Loucy (cell line): ENCODE data around the gene RS1.

ENCODE experiments used
- H2AFZ ChIP-seq: fragments of 200-600 bp; sonication (generic); 2 replicates; pipeline ENCODE4 v1.6.0; 2016; ENCODE audit warnings: antibody characterized with exemption, mild to moderate bottlenecking, low read length, moderate library complexity
- H3F3A ChIP-seq: fragments of 200-600 bp; 2 replicates; pipeline ENCODE4 v1.6.0; 2016; ENCODE audit warnings: antibody characterized with exemption, low read depth, mild to moderate bottlenecking
- H3K27me3 ChIP-seq: fragments of 200-600 bp; sonication (generic); 2 replicates; pipeline ENCODE4 v1.6.1; 2014; ENCODE audit warnings: low read length, mild to moderate bottlenecking; ENCODE audit not compliant: insufficient read depth, poor library complexity, severe bottlenecking
- H3K36me3 ChIP-seq: fragments of 200-600 bp; sonication (generic); 2 replicates; pipeline ENCODE4 v1.6.1; 2016; ENCODE audit warnings: low read length; ENCODE audit not compliant: insufficient read depth
- H3K4me1 ChIP-seq: fragments of 200-600 bp; sonication (generic); 2 replicates; pipeline ENCODE4 v1.5.1; 2014; ENCODE audit warnings: low read length, mild to moderate bottlenecking; ENCODE audit not compliant: insufficient read depth, poor library complexity, severe bottlenecking
- H3K4me2 ChIP-seq: fragments of 200-600 bp; sonication (generic); 2 replicates; pipeline ENCODE4 v1.6.0; 2014; ENCODE audit warnings: antibody characterized with exemption, low read length, low read depth, mild to moderate bottlenecking; ENCODE audit not compliant: poor library complexity, severe bottlenecking
- H3K4me3 ChIP-seq: fragments of 200-600 bp; sonication (generic); 2 replicates; pipeline ENCODE4 v1.5.1; 2014; ENCODE audit warnings: low read length, mild to moderate bottlenecking, mixed read lengths; ENCODE audit not compliant: poor library complexity, severe bottlenecking
- H3K79me2 ChIP-seq: fragments of 200-600 bp; sonication (generic); 2 replicates; pipeline ENCODE4 v1.6.1; 2014; ENCODE audit warnings: low read length; ENCODE audit not compliant: insufficient read depth
- H3K9ac ChIP-seq: fragments of 200-600 bp; sonication (generic); 2 replicates; pipeline ENCODE4 v1.6.0; 2014; ENCODE audit warnings: mild to moderate bottlenecking, low read depth, low read length, moderate library complexity; ENCODE audit not compliant: poor library complexity, severe bottlenecking
- H3K9me2 ChIP-seq: fragments of 200-600 bp; sonication (generic); replicated peaks from 2 replicates; pipeline ENCODE4 v1.6.1; 2016; ENCODE audit warnings: low read depth, low read length, mixed read lengths
- H3K9me3 ChIP-seq: fragments of 200-600 bp; sonication (generic); 2 replicates; pipeline ENCODE4 v1.6.1; 2014; ENCODE audit warnings: mild to moderate bottlenecking, antibody characterized with exemption, low read length, low read depth; ENCODE audit not compliant: insufficient read depth
- H4K20me1 ChIP-seq: fragments of 200-600 bp; sonication (generic); 2 replicates; pipeline ENCODE4 v1.6.0; 2014; ENCODE audit warnings: antibody characterized with exemption, low read length, mild to moderate bottlenecking; ENCODE audit not compliant: insufficient read depth, poor library complexity, severe bottlenecking
- CTCF ChIP-seq: fragments of 200-600 bp; sonication (generic); conservative IDR thresholded peaks from 2 replicates; pipeline ENCODE4 v1.5.1; 2014; ENCODE audit warnings: mild to moderate bottlenecking, antibody characterized with exemption, low read length
- EZH2phosphoT487 ChIP-seq: fragments of 200-600 bp; IDR thresholded peaks from 2 replicates; pipeline ENCODE4 v1.6.1; 2018; ENCODE audit warnings: antibody characterized with exemption, mild to moderate bottlenecking, moderate library complexity, borderline replicate concordance

RS1 gene

GRCh38 chrX:18647621-18648020 lies 24.3 kb downstream of the RS1 start:
- Histone ChIP-seq H4K20me1 (no peaks in the 10 kb centered on the region), H3K9ac (no peak overlapping the region), H3K4me3 (no peak overlapping the region), H3K79me2 (no peaks in the 10 kb centered on the region), H3K4me2 (no peak overlapping the region), H3K36me3 (no peaks in the 10 kb centered on the region), H3K9me2 (no peaks in the 10 kb centered on the region), H3K27me3 (no peaks in the 10 kb centered on the region), H3K4me1 (no peaks in the 10 kb centered on the region), H3K9me3 (no peaks in the 10 kb centered on the region), H3F3A (no peaks in the 10 kb centered on the region), H2AFZ (no peak overlapping the region)
- TF ChIP-seq CTCF (no peak), EZH2phosphoT487 (no peak)

- Histone ChIP-seq H3K4me1 (no peaks in the 10 kb centered on the region), H3F3A (no peaks in the 10 kb centered on the region), H2AFZ (no peak overlapping the region), H3K9me3 (no peaks in the 10 kb centered on the region), H3K4me3 (no peak overlapping the region), H3K9ac (no peak overlapping the region), H4K20me1 (no peaks in the 10 kb centered on the region), H3K36me3 (no peaks in the 10 kb centered on the region), H3K79me2 (no peaks in the 10 kb centered on the region), H3K27me3 (no peaks in the 10 kb centered on the region), H3K9me2 (no peaks in the 10 kb centered on the region), H3K4me2 (no peak overlapping the region)
- no peak for TF ChIP-seq EZH2phosphoT487
- no peak for TF ChIP-seq CTCF
These were observed 28.1 kb downstream of the RS1 start for GRCh38 chrX:18643853-18644252.

GRCh38 chrX:18643243-18643642 lies 28.7 kb downstream of the RS1 start:
- no peak overlapping the region for H2AFZ ChIP-seq
- H3F3A ChIP-seq: no peaks in the 10 kb centered on the region
- no peaks in the 10 kb centered on the region for H3K4me1 ChIP-seq
- H3K9ac ChIP-seq: no peak overlapping the region
- TF ChIP-seq CTCF: no peak
- TF ChIP-seq EZH2phosphoT487: no peak
- no peak overlapping the region for H3K4me2 ChIP-seq
- H3K4me3 ChIP-seq: no peak overlapping the region
- no peaks in the 10 kb centered on the region for H3K79me2 ChIP-seq
- no peaks in the 10 kb centered on the region for H4K20me1 ChIP-seq
- H3K9me3 ChIP-seq: no peaks in the 10 kb centered on the region
- H3K27me3 ChIP-seq: no peaks in the 10 kb centered on the region
- H3K9me2 ChIP-seq: no peaks in the 10 kb centered on the region
- no peaks in the 10 kb centered on the region for H3K36me3 ChIP-seq
